ENCODE measurements around the gene ATG10.

GRCh38 chr5:82277613-82277986 lies 305.8 kb downstream of the ATG10 start:
- TF ChIP-seq POLR2A (IDR thresholded peaks at IDR 0.05) (no peak), CTCF (IDR thresholded peaks at IDR 0.05) (no peak)

Measured in thyroid gland (tissue), 4 donors.